Stimulated activated naive CD8-positive, alpha-beta T cell treated with anti-CD3 and anti-CD28 coated beads, Interleukin-15, Interleukin-2, amounts not matched to agents 100 U/mL and 50 U/mL, for 24 hours (primary cell): ENCODE measurements around the gene SYT2.
"Not testable (repeated sequence)": the region's sequence is repeated elsewhere in the genome, so short reads cannot be mapped to it uniquely, and the experiment has no call there.

Experiments used
- ATAC-seq: fragments of 150-1000 bp; cut with Tn5 transposase; one replicate; pipeline ENCODE4 v1.10.0; 2021
- DNase-seq: peaks from one replicate; pipeline ENCODE4 v3.0.0; 2021

Gene SYT2

GRCh38 chr1:202589190-202589930 is 120.9 kb downstream of the SYT2 start:
- DNase-seq: no peak
- ATAC-seq: no peak

GRCh38 chr1:202588503-202589189 is 121.6 kb downstream of the SYT2 start:
- no peak for DNase-seq
- ATAC-seq: no peak

DNA sequence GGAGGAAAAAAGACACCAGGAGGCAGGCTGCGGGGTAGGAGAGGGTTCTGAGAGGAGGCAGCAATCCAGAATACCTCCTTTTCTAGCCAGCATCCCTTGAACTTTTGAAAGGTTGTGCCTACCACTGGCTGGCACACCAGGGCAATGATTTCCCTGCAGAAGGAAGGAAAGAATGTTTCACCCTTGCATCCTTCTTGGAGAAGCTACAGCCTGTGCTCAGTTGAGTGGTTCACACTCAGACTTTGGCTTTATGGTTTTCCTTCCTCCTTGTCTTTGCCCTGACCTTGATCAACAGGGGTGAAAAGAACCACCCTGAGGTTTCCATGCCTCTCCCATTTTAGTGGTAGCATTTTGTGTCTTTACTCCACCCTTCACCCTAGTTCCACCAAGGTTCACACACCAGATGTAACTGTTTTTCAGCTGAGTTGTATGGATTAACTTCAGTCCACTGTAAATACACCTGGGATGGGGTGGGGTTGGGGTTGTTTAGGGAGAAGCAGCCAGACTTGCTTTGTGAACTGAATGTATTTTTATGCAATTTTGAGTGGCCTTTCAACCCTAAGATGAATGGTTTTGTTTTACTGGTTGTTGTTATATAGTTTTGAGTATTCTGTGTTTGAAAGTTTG is 122.3 kb downstream of the SYT2 start:
- ATAC-seq (no peak), DNase-seq (no peak)

DNA sequence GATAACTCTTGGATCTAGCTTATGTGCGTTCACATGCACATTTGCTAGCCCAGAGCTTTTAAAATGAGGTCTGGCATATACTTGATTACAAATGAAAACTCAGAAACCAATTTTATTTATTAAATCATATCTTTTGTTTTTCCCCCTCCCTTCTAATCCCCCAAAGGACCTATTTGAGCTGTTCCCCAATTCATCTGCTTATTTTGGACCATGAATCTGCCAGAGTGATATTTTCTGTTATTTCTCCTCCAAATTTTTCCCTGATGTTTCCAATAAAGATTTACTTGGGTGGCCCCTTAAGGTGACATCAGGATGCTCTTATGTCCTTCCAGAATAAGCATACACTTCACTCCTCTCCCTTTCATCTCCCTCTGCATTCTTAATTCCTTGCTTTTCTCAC is 123.4 kb downstream of the SYT2 start:
- DNase-seq (no peak), ATAC-seq (no peak)

- no peak for DNase-seq
- no peak for ATAC-seq
Observed at GRCh38 chr1:202586018-202586821, 124.0 kb downstream of the SYT2 start.

DNA sequence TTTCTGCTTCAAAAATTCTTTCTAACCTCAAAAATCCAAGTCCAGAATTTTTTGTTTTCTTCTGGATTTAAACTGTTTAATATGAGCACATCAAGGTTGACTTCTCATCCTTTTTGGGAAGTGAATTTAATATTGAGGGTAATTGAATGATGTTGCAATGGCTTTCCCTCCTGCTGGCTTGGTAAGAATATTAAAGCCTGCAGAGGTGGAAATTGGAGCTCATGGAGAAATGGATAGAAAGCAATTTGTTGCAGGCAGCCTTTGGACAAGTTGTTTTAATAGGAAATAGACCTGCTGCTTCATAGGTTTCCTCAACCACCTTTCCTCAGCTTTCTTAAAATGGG is 124.7 kb downstream of the SYT2 start:
- ATAC-seq (no peak), DNase-seq (no peak)

- ATAC-seq (no peak), DNase-seq (no peak)
Observed at GRCh38 chr1:202584707-202585589, 125.3 kb downstream of the SYT2 start.

- ATAC-seq, DNase-seq: not testable (repeated sequence)
Observed at GRCh38 chr1:202582350-202582749, 127.9 kb downstream of the SYT2 start.

DNA sequence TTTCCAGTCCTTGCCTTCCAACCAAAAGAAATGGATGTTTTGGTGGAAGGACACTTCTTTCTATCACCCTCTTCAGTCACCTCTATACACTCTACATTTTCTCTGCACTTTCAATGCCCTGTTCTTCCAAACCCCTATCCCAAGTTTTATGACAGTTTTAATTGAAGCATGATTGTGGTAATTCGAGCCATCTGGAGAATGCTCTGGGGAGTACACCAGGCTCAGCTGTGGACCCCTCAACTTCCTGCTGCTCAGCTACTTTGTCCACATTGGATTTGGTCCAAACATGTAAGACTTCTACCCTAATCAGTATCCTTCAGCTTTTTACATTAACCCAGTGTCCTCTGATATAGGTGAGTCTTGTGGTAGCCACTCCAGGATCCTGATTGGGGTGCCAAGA is 129.6 kb downstream of the SYT2 start:
- ATAC-seq: no peak
- DNase-seq: no peak

GRCh38 chr1:202579806-202580205 is 130.4 kb downstream of the SYT2 start:
- no peak for DNase-seq
- no peak for ATAC-seq

- no peak for ATAC-seq
- DNase-seq: no peak
Observed at GRCh38 chr1:202578565-202578964, 131.7 kb downstream of the SYT2 start.

- ATAC-seq (no peak), DNase-seq (no peak)
Observed at GRCh38 chr1:202578001-202578504, 132.2 kb downstream of the SYT2 start.

DNA sequence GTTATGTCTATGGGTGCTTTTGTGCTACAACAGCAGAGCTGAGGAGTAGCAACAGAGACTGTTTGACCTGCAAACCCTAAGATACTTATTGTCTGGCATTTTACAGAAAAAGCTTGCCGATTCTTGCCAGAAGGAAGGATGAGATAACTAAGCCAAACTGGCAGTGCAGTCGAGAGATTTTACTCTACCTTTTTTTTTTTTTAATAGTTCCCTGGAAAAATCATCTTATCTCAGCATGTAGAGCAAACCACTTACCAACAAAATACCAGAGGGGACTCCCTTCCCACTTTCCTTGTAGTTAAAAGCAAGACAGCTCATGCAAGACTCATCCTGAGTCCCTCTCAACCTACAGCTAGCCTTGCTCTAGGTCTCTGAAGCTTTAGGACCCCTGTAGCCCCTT is 132.9 kb downstream of the SYT2 start:
- DNase-seq (no peak), ATAC-seq (no peak)

DNA sequence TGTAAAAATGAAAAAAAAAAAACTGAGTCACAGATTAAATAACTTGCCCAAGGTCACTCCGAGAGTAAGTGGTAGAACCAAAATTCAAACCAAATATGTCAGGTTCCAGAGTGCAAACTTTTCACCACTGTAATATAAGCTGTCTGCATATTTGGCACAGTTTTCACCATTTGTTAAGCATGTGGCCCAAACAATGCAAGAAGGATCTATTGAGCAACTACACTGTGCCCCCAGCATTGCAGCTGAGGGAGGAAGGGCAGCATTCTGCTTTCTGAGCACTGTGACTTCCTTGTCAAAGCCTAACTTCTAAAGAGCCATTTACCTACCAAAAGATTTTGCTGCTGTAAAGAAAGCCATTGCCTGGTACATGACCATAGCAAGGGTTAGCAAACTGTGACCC is 133.4 kb downstream of the SYT2 start:
- DNase-seq: no peak
- no peak for ATAC-seq

- no peak for DNase-seq
- ATAC-seq: no peak
Observed at GRCh38 chr1:202575918-202576653, 134.2 kb downstream of the SYT2 start.

- DNase-seq (no peak), ATAC-seq (no peak)
Observed at GRCh38 chr1:202572867-202573266, 137.4 kb downstream of the SYT2 start.

- ATAC-seq (no peak), DNase-seq (peak; percentile 28)
Observed at GRCh38 chr1:202571719-202572339, 138.4 kb downstream of the SYT2 start.

- ATAC-seq (no peak), DNase-seq (no peak)
Observed at GRCh38 chr1:202569393-202570322, 140.6 kb downstream of the SYT2 start.

DNA sequence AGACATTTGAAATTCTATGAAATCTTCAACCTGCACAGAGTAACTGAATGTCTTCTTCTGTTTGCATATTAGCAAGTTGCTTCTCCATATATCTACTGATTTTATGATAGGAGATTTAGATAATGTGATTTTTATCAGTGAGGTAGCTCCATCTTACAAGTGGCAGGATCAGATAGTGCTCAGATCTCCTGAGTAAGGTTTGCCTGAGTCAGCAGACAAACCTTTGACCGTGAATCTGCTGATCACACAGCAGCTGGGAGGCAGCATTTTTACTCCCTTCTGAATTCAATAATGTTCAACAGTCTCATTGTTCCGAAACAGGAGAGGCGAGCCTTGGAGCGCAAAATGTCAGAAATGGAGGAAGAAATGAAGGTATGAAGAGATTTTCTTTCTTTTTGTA is 141.4 kb downstream of the SYT2 start:
- DNase-seq (no peak), ATAC-seq (no peak)
